ENCODE data around the gene RGL2. TPM values are rescaled to one million over a fixed set of nuclear protein-coding genes. Genes with fewer than 3 reads are reported as not detected.
A peak's percentile ranks its signal among the peaks of the same experiment; 100 is the strongest.

The RGL2 gene
- total and polyA plus RNA-seq, 2 of the 4 experiments (the other 2 are of a cell fraction): 4.1 to 26.9 TPM

- ATAC-seq (ENCODE audit: low read depth) (peak; percentile 8), DNase-seq (no peak)
- peak overlapping the region; percentile 89 for H3K27ac ChIP-seq (ENCODE audit: insufficient read depth, low read length)
- TF ChIP-seq BHLHE40 (IDR thresholded peaks at IDR 0.05; ENCODE audit: low read depth, low read length): no peak
- TF ChIP-seq CEBPB (IDR thresholded peaks at IDR 0.05; ENCODE audit: low read depth, low read length): no peak
- TF ChIP-seq MXI1 (IDR thresholded peaks at IDR 0.05; ENCODE audit: borderline replicate concordance, low read depth, low read length): no peak
- TF ChIP-seq CTCF (conservative IDR thresholded peaks at IDR 0.05; ENCODE audit: low read depth, low read length): no peak
- no peak for TF ChIP-seq FOS (IDR thresholded peaks at IDR 0.05; ENCODE audit: low read depth, low read length)
- no peak for TF ChIP-seq MAZ (IDR thresholded peaks at IDR 0.05; ENCODE audit: borderline replicate concordance, low read depth, low read length)
- no peak for TF ChIP-seq RCOR1 (IDR thresholded peaks at IDR 0.05; ENCODE audit: insufficient replicate concordance, low read length)
- no peak for TF ChIP-seq SMC3 (IDR thresholded peaks at IDR 0.05; ENCODE audit: low read depth, low read length)
- TF ChIP-seq MAFK (IDR thresholded peaks at IDR 0.05; ENCODE audit: low read depth, low read length): no peak
- no peak for TF ChIP-seq RAD21 (IDR thresholded peaks at IDR 0.05; ENCODE audit: low read length)
- no peak for TF ChIP-seq NFE2L2 (IDR thresholded peaks at IDR 0.05; ENCODE audit: low read depth, low read length)
- TF ChIP-seq POLR2A (IDR thresholded peaks at IDR 0.05; ENCODE audit: low read depth, low read length): no peak
- TF ChIP-seq CHD1 (IDR thresholded peaks at IDR 0.05; ENCODE audit: low read depth, low read length): no peak
- TF ChIP-seq RFX5 (IDR thresholded peaks at IDR 0.05; ENCODE audit: low read depth, low read length): no peak
- TF ChIP-seq ELK1 (IDR thresholded peaks at IDR 0.05; ENCODE audit: borderline replicate concordance, low read depth, low read length): no peak
- TF ChIP-seq USF2 (IDR thresholded peaks at IDR 0.05; ENCODE audit: low read depth, low read length): no peak
- H4K8ac ChIP-seq (ENCODE audit: low read depth in 2 of 2, low read length in 2 of 2): peak overlapping the region; percentile 99
- H2BK120ac ChIP-seq (ENCODE audit: low read depth, low read length): peak overlapping the region; percentile 64
- CTCF ChIA-PET: no interaction called here
- peak overlapping the region; percentile 85 for H3K9ac ChIP-seq (ENCODE audit: low read depth, low read length)
- peak overlapping the region; percentile 83; the same call in 1 of the 2 replicates for H3K23ac ChIP-seq (ENCODE audit: low read depth, low read length)
- peak overlapping the region; percentile 92 for H2BK5ac ChIP-seq (ENCODE audit: low read depth, low read length, poor library complexity, severe bottlenecking)
- peak overlapping the region; percentile 71 for H3K4me3 ChIP-seq (ENCODE audit: insufficient read depth, low read depth, low read length)
- H3K18ac ChIP-seq (ENCODE audit: low read depth, low read length): peak overlapping the region; percentile 37
- peak overlapping the region; percentile 95 for H3K4ac ChIP-seq (ENCODE audit: low read depth, low read length)
- H3K56ac ChIP-seq (ENCODE audit: extremely low read depth, insufficient read depth, low read length): peak overlapping the region; percentile 100
- peaks cover 42% of the 10 kb centered on the region for H4K20me1 ChIP-seq (ENCODE audit: insufficient read depth, low read length)
- H2AK5ac ChIP-seq (ENCODE audit: low read depth, low read length): peak overlapping the region; percentile 98
- intact Hi-C loops (cut with micrococcal nuclease) (no loop called here), dilution Hi-C loops (cut with HindIII; ENCODE audit: low sequenced_read_pairs, unreplicated experiment) (no loop called here), in situ Hi-C loops (cut with MboI; ENCODE audit: low sequenced_read_pairs) (no loop called here)
- peaks cover 9% of the 10 kb centered on the region for H3K4me1 ChIP-seq (ENCODE audit: control insufficient read depth, insufficient read depth, low read length)
- H3K9me1 ChIP-seq (ENCODE audit: insufficient read depth, low read length): peaks cover 9% of the 10 kb centered on the region
- peak overlapping the region; percentile 93 for H2AK9ac ChIP-seq (replicated peaks; ENCODE audit: low read depth, low read length, poor library complexity)
- H3K36me3 ChIP-seq (ENCODE audit: control insufficient read depth, insufficient read depth, low read length): peaks cover 59% of the 10 kb centered on the region
- H4K5ac ChIP-seq (ENCODE audit: low read depth, low read length): peak overlapping the region; percentile 94
- TSS peak; percentile 83 for BruUV-seq (replicated peaks)
- POLR2A ChIA-PET (ENCODE audit: unreplicated experiment): no interaction called here
- no peaks in the 10 kb centered on the region for H3K27me3 ChIP-seq (ENCODE audit: control insufficient read depth, insufficient read depth, low read length)
- peak overlapping the region; percentile 69 for H3K4me2 ChIP-seq (ENCODE audit: low read depth, low read length)
- H2BK20ac ChIP-seq (ENCODE audit: low read depth, low read length): no peak overlapping the region
- WGBS, 2 experiments (ENCODE audit: extremely low coverage in 2 of 2, insufficient read length in 1 of 2): no CpG with 5 or more reads among the region's 7 CpGs
- peak overlapping the region; percentile 98 for H2AFZ ChIP-seq (replicated peaks; ENCODE audit: low read length, poor library complexity)
- H3K9me3 ChIP-seq (ENCODE audit: control insufficient read depth, insufficient read depth, low read length): no peaks in the 10 kb centered on the region
- H4K91ac ChIP-seq (ENCODE audit: insufficient read depth, low read depth, low read length): peak overlapping the region; percentile 93
- peaks cover 23 to 58% of the 10 kb centered on the region in 2 experiments for H3K79me1 ChIP-seq (ENCODE audit: low read depth in 1 of 2, low read length in 2 of 2)
- peak overlapping the region; percentile 40; the same call in 1 of the 3 replicates for H2BK15ac ChIP-seq (ENCODE audit: low read depth, low read length)
- peak overlapping the region; percentile 95 for H3K14ac ChIP-seq (replicated peaks; ENCODE audit: low read depth, low read length)
Observed at GRCh38 chr6:33271117-33271467, 27.6 kb downstream of the RGL2 start.

All from IMR-90 (cell line).